Endodermal cell (in vitro differentiated cells): Measurements from ENCODE around the gene TTLL12. TPM values are rescaled to one million over a fixed set of nuclear protein-coding genes. Genes with fewer than 3 reads are reported as not detected.

Experiments
- DNase-seq: peaks from one replicate; pipeline ENCODE4 v3.0.0-alpha.2; 2017
- H3K27ac ChIP-seq: 2 replicates; pipeline ENCODE4 v1.5.1; 2013; ENCODE audit warnings: mild to moderate bottlenecking, low read depth, low read length, moderate library complexity
- H3K27me3 ChIP-seq: 2 replicates; pipeline ENCODE4 v1.6.1; 2013; ENCODE audit warnings: mild to moderate bottlenecking, low read length, moderate library complexity; ENCODE audit not compliant: insufficient read depth, control insufficient read depth, poor library complexity, severe bottlenecking
- H3K36me3 ChIP-seq: 2 replicates; pipeline ENCODE4 v1.7.0; 2013; ENCODE audit warnings: mild to moderate bottlenecking, low read length, moderate library complexity; ENCODE audit not compliant: control insufficient read depth, insufficient read depth
- H3K4me1 ChIP-seq: one replicate; pipeline ENCODE4 v1.7.0; 2013; ENCODE audit warnings: low read length; ENCODE audit not compliant: control insufficient read depth, insufficient read depth
- H3K4me3 ChIP-seq: 2 replicates; pipeline ENCODE4 v1.5.1; 2013; ENCODE audit warnings: mild to moderate bottlenecking, low read length, moderate library complexity
- H3K9ac ChIP-seq: 2 replicates; pipeline ENCODE4 v1.6.1; 2013; ENCODE audit warnings: mild to moderate bottlenecking, low read length, moderate library complexity; ENCODE audit not compliant: poor library complexity, severe bottlenecking; ENCODE audit errors: extremely low read depth
- H3K9me3 ChIP-seq: 2 replicates; pipeline ENCODE4 v1.6.1; 2013; ENCODE audit warnings: mild to moderate bottlenecking, low read length, moderate library complexity; ENCODE audit not compliant: control insufficient read depth
- H3K27ac Mint-ChIP-seq: 2 replicates; pipeline ENCODE4 v1.8.0; 2020; ENCODE audit warnings: mixed read lengths
- H3K27me3 Mint-ChIP-seq: 2 replicates; pipeline ENCODE4 v1.8.0; 2021; ENCODE audit warnings: mild to moderate bottlenecking, mixed read lengths; ENCODE audit not compliant: insufficient read depth
- H3K36me3 Mint-ChIP-seq: 2 replicates; pipeline ENCODE4 v1.8.0; 2020; ENCODE audit warnings: low read depth, mixed read lengths
- H3K4me1 Mint-ChIP-seq: 2 replicates; pipeline ENCODE4 v1.8.0; 2020; ENCODE audit warnings: mixed read lengths
- H3K4me3 Mint-ChIP-seq: 2 replicates; pipeline ENCODE4 v1.8.0; 2020; ENCODE audit warnings: mild to moderate bottlenecking, moderate library complexity, mixed read lengths
- H3K9me3 Mint-ChIP-seq: 2 replicates; pipeline ENCODE4 v1.8.0; 2020; ENCODE audit warnings: mild to moderate bottlenecking, mixed read lengths
- WGBS, 2 experiments: methylation state at CpG; one replicate each; pipeline versions ENCODE4 v1.1.5 to v1.1.7; 2013; ENCODE audit warnings: missing lambda C conversion rate in 2 of 2, mixed read lengths in 1 of 2; ENCODE audit not compliant: insufficient coverage in 1 of 2, insufficient read length in 1 of 2; 5-methylcytosine and 5-hydroxymethylcytosine counted together
- total RNA-seq, 2 donors: library from RNA; stranded (reverse); fragmentation: NEBNext Ultra II Directional in 1 of 2; extraction: Animal tissue kit (Norgen Biotek cat#: 25700) in 1 of 2; gene quantifications; 2 replicates in 1 of 2; 3 replicates in 1 of 2; pipeline ENCODE4 v1.2.1, GENCODE V29; 2021
- TF ChIP-seq, protein P1 (sequence below): fragments of 200-600 bp; sonication (generic); conservative IDR thresholded peaks from 2 replicates; pipeline ENCODE4 v1.5.0; 2021; ENCODE audit warnings: antibody characterized with exemption, mild to moderate bottlenecking

TTLL12 gene
- total RNA-seq, 2 donors from 2014 or later: 49.8 to 71.0 TPM

DNA sequence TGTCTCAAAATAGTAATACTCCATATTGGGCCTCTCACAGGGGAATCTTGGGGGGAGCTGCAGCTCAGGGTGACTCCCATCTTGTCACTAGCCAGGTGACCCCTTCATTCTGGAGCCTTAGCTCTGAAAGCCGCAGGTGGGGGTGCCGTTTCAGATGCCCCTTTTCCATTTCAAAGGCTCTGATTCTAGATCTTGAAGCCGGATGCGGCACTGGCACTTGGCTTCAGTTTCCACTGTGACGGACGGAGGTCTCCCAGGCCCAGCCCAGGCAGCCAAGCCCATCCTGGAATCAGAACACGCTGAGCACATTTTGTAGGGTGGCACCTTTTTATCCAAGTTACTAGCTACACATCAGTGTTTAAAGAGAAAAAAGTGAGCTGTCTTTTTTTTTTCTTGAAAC, 70.0 kb downstream of the TTLL12 start:
- TF ChIP-seq, protein P1, sequence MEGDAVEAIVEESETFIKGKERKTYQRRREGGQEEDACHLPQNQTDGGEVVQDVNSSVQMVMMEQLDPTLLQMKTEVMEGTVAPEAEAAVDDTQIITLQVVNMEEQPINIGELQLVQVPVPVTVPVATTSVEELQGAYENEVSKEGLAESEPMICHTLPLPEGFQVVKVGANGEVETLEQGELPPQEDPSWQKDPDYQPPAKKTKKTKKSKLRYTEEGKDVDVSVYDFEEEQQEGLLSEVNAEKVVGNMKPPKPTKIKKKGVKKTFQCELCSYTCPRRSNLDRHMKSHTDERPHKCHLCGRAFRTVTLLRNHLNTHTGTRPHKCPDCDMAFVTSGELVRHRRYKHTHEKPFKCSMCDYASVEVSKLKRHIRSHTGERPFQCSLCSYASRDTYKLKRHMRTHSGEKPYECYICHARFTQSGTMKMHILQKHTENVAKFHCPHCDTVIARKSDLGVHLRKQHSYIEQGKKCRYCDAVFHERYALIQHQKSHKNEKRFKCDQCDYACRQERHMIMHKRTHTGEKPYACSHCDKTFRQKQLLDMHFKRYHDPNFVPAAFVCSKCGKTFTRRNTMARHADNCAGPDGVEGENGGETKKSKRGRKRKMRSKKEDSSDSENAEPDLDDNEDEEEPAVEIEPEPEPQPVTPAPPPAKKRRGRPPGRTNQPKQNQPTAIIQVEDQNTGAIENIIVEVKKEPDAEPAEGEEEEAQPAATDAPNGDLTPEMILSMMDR: no peak
- H3K4me3 Mint-ChIP-seq: no peak overlapping the region
- H3K4me1 Mint-ChIP-seq: peaks cover 16% of the 10 kb centered on the region
- peaks cover 7% of the 10 kb centered on the region for H3K36me3 Mint-ChIP-seq
- no peaks in the 10 kb centered on the region for H3K4me1 ChIP-seq
- H3K27me3 Mint-ChIP-seq: peaks cover 12% of the 10 kb centered on the region
- no peak overlapping the region for H3K27ac Mint-ChIP-seq
- DNase-seq: no peak
- peaks cover 8% of the 10 kb centered on the region for H3K27me3 ChIP-seq
- no peak overlapping the region for H3K27ac ChIP-seq
- no peaks in the 10 kb centered on the region for H3K36me3 ChIP-seq
- H3K9me3 Mint-ChIP-seq: no peaks in the 10 kb centered on the region
- no peak overlapping the region for H3K9ac ChIP-seq
- H3K4me3 ChIP-seq: no peak overlapping the region
- H3K9me3 ChIP-seq: no peaks in the 10 kb centered on the region
- 89 to 92% methylated on average over 3 to 7 of the region's 7 CpGs for WGBS, 2 experiments

Other genes with a start within 250 kb of the TTLL12 start
- gene PACSIN2, start 172.0 kb downstream of the TTLL12 start, total RNA-seq: 10 to 100 TPM; 60.7 to 61.4 TPM
- gene TTLL1, start 97.7 kb downstream of the TTLL12 start, total RNA-seq: 10 to 100 TPM in 1 of 2 donors, 1 to 10 TPM in 1; 6.9 to 10.4 TPM
- 10 to 100 TPM in 1 of 2 donors, 1 to 10 TPM in 1; 5.8 to 13.3 TPM for gene BIK, start 76.4 kb downstream of the TTLL12 start, total RNA-seq
- gene MCAT, start 43.7 kb downstream of the TTLL12 start, total RNA-seq: 10 to 100 TPM; 17.1 to 19.9 TPM
- 10 to 100 TPM in 1 of 2 donors, 1 to 10 TPM in 1; 9.6 to 12.3 TPM for gene TSPO, start 35.6 kb downstream of the TTLL12 start, total RNA-seq
- under 1 TPM; 0.13 to 0.95 TPM for gene SCUBE1, start 156.2 kb upstream of the TTLL12 start, total RNA-seq
- under 1 TPM; 0.11 to 0.59 TPM for gene MPPED1, start 224.9 kb upstream of the TTLL12 start, total RNA-seq